Breast epithelium (tissue), 3 donors: ENCODE results near the gene REV3L.

Source experiments
- CTCF ChIP-seq, 3 donors: fragments of 450-650 bp; IDR thresholded peaks; one replicate each; pipeline ENCODE4 v1.5.1; 2016 to 2017; ENCODE audit warnings: antibody characterized with exemption in 3 of 3, mild to moderate bottlenecking in 3 of 3, moderate library complexity in 3 of 3
- POLR2AphosphoS5 ChIP-seq, 3 donors: sonication (generic); formaldehyde crosslinking; IDR thresholded peaks; one replicate each; pipeline ENCODE4 v1.6.1; 2017; ENCODE audit warnings: antibody characterized with exemption in 3 of 3

- no peak for TF ChIP-seq CTCF (IDR thresholded peaks at IDR 0.05)
- no peak for TF ChIP-seq POLR2AphosphoS5 (IDR thresholded peaks at IDR 0.05)
Observed at GRCh38 chr6:111485342-111485741, 2.3 kb upstream of the REV3L start.
